RWPE2 (cell line): Measurements from ENCODE around the gene BABAM1.
A peak's percentile ranks its signal among the peaks of the same experiment; 100 is the strongest.

Experiments
- ATAC-seq: fragments of 200-7000 bp; cut with Tn5 transposase; 3 replicates; pipeline ENCODE4 v1.9.1; 2021; ENCODE audit warnings: low read depth
- DNase-seq: peaks from one replicate; pipeline ENCODE4 v3.0.0-alpha.2; 2020; ENCODE audit warnings: low spot score
- H3K27ac ChIP-seq: fragments of 450-650 bp; 2 replicates; pipeline ENCODE4 v1.5.1; 2017; ENCODE audit warnings: mild to moderate bottlenecking; ENCODE audit not compliant: poor library complexity, severe bottlenecking
- H3K27me3 ChIP-seq: fragments of 250-450 bp; sonication (Bioruptor Pico); 2 replicates; pipeline ENCODE4 v1.5.1; 2021; ENCODE audit warnings: mild to moderate bottlenecking, moderate library complexity; ENCODE audit not compliant: insufficient read depth, poor library complexity, severe bottlenecking
- H3K36me3 ChIP-seq: fragments of 250-450 bp; sonication (Bioruptor Pico); 2 replicates; pipeline ENCODE4 v1.5.1; 2020; ENCODE audit warnings: low read depth, mild to moderate bottlenecking, moderate library complexity
- H3K4me1 ChIP-seq: fragments of 250-450 bp; sonication (Bioruptor Pico); 2 replicates; pipeline ENCODE4 v1.5.1; 2021; ENCODE audit warnings: mild to moderate bottlenecking, moderate library complexity; ENCODE audit not compliant: insufficient read depth, poor library complexity, severe bottlenecking
- H3K4me3 ChIP-seq: fragments of 250-450 bp; sonication (Bioruptor Pico); 2 replicates; pipeline ENCODE4 v1.5.1; 2021; ENCODE audit warnings: mild to moderate bottlenecking, moderate library complexity; ENCODE audit not compliant: severe bottlenecking
- H3K9me3 ChIP-seq: fragments of 250-450 bp; sonication (Bioruptor Pico); 2 replicates; pipeline ENCODE4 v1.5.1; 2021; ENCODE audit warnings: mild to moderate bottlenecking, moderate library complexity; ENCODE audit not compliant: severe bottlenecking
- CTCF ChIP-seq: fragments of 450-650 bp; IDR thresholded peaks from one replicate; pipeline ENCODE4 v1.5.1; 2017; ENCODE audit warnings: mild to moderate bottlenecking, moderate library complexity; ENCODE audit not compliant: poor library complexity, severe bottlenecking

Gene BABAM1

DNA sequence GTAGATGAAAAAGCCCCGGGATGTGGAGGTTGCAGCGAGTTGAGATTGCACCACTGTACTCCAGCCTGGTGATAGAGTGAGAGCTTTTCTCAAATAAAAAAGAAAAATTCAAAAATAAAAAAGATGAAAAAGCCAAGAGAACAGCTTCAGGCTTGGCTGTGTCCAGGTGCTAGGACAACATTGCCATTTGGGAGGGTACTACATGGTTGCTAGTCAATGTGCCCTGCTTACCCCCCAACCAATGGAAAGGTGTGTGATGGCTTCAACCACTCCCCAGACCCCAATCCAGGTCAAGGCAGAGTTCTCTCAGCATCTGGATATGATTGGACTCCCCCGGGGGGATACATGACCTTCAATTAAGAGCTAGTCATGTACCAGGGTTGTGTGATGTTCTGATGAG is 12.2 kb downstream of the BABAM1 start:
- no peaks in the 10 kb centered on the region for H3K9me3 ChIP-seq
- no peaks in the 10 kb centered on the region for H3K4me1 ChIP-seq
- H3K27ac ChIP-seq = no peak overlapping the region
- TF ChIP-seq CTCF = no peak
- H3K27me3 ChIP-seq = no peaks in the 10 kb centered on the region
- no peak overlapping the region for H3K4me3 ChIP-seq
- no peak for ATAC-seq
- peaks cover 28% of the 10 kb centered on the region for H3K36me3 ChIP-seq
- DNase-seq = no peak

DNA sequence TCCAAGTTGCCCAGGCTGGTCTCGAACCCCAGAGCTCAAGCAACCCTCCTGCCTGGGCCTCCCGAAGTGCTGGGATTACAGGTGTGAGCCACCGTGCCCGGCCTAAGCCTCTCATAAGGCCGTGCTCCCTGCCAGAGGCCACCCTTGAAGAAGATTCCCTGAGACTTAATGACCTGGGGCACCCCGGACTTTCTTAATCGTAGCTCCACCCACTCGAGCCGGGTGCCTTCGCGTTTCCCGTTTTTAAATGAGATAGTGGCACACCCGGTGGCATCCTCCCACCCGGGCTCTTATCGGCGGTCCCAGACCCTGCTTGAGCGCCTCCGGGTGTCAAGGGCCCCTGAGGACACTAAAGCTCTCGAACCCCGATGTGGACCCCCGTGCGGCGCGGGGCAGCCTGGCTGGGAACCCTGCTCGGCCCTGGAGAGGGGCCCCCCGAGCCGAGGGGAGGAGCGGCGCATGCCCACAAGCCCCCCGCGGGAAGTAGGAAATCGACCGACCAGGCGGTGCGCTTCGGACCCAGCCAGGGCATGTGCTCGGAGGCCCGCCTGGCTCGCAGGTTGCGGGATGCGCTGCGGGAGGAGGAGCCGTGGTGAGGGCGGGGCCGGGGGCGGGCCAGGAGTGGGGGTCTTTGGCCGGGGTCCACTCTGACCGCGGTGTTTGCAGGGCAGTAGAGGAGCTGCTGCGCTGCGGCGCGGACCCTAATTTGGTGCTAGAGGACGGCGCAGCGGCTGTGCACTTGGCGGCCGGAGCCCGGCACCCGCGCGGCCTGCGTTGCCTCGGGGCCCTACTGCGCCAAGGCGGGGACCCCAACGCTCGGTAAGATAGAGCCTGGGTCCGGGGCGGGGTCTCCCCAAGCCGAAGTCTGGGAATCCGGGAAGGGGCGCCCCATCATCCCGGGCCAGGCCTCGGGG is 14.4 kb downstream of the BABAM1 start, which contains the start of gene ANKLE1:
TSS of gene ANKLE1 (plus strand) at position 511 of the 914 bp plus-strand sequence. CDS start at position 531, 20 bp downstream.
- ATAC-seq (peak; percentile 24; the same call in 2 of the 3 replicates), DNase-seq (peak; percentile 65)
- no peak for TF ChIP-seq CTCF
- Histone ChIP-seq H3K27me3 (no peaks in the 10 kb centered on the region), H3K9me3 (no peaks in the 10 kb centered on the region), H3K36me3 (peaks cover 6% of the 10 kb centered on the region; the same call in 1 of the 2 replicates), H3K27ac (no peak within 1 kb of the TSS), H3K4me3 (peak within 1 kb of the TSS; percentile 31), H3K4me1 (no peaks in the 10 kb centered on the region)

DNA sequence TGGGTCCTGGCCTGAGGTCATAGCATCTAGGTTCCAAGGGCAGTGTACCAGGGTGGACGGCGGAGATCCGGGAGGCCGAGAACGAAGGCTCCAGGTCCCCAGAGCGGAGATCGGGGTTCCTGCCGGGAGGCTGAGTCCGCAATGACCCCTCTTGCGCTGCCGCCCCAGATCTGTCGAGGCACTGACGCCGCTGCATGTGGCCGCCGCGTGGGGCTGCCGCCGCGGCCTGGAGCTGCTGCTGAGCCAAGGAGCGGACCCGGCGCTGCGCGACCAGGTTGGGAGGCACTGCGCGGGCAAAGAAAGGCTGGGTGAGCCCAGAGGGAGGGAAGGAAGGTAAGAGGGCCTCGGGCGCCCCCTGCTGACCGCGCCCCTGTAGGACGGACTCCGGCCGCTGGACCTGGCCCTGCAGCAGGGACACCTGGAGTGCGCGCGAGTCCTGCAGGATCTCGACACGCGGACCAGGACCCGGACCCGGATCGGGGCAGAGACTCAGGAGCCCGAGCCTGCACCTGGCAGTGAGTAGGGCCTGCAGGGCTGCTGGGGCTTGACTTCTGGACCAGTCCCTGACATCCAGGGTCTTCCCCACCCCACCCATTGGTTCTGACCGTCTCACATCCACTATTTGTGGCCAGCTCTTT is 15.4 kb downstream of the BABAM1 start:
- peak; percentile 83 for DNase-seq
- H3K4me1 ChIP-seq = no peaks in the 10 kb centered on the region
- peak; percentile 92 for ATAC-seq
- no peak overlapping the region for H3K27ac ChIP-seq
- H3K27me3 ChIP-seq = no peaks in the 10 kb centered on the region
- H3K4me3 ChIP-seq = peak overlapping the region; percentile 31
- no peaks in the 10 kb centered on the region for H3K9me3 ChIP-seq
- TF ChIP-seq CTCF = peak; percentile 93
- peaks cover 3% of the 10 kb centered on the region; the same call in 1 of the 2 replicates for H3K36me3 ChIP-seq

DNA sequence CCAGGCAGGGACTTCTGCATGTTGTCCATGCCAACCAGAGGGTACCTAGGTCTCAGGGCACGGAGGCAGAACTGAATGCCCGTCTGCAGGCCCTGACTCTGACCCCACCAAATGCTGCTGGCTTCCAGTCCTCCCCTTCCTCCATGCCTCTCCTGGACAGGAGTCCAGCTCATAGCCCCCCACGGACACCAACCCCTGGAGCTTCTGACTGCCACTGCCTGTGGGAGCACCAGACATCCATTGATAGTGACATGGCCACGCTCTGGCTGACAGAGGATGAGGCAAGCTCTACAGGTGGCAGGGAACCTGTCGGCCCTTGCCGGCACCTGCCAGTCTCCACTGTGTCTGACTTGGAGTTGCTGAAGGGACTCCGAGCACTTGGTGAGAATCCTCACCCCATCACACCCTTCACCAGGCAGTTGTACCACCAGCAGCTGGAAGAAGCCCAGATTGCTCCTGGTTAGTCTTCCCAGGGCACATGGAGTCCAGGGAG is 16.3 kb downstream of the BABAM1 start:
- ATAC-seq = no peak
- Histone ChIP-seq H3K9me3 (no peaks in the 10 kb centered on the region), H3K4me3 (no peak overlapping the region), H3K4me1 (no peaks in the 10 kb centered on the region), H3K27me3 (no peaks in the 10 kb centered on the region), H3K36me3 (no peaks in the 10 kb centered on the region), H3K27ac (no peak overlapping the region)
- no peak for DNase-seq
- TF ChIP-seq CTCF = no peak
